Fibroblast of the aortic adventitia (primary cell): ENCODE measurements around the gene CAMK1D. TPM values are rescaled to one million over a fixed set of nuclear protein-coding genes. Genes with fewer than 3 reads are reported as not detected.
A peak's percentile ranks its signal among the peaks of the same experiment; 100 is the strongest.

Experiments
- DNase-seq: peaks from one replicate; pipeline ENCODE4 v3.0.0-alpha.2; 2010; ENCODE audit warnings: low read depth
- H3K4me3 ChIP-seq: 2 replicates; pipeline ENCODE4 v1.5.1; 2011; ENCODE audit warnings: low read depth, mild to moderate bottlenecking, control low read depth, low read length, moderate library complexity
- total RNA-seq: library from RNA; depleted of rRNA; stranded (reverse); fragments of >200 nt; gene quantifications from 2 replicates; pipeline ENCODE4 v1.2.3, GENCODE V29; 2012; ENCODE audit warnings: low replicate concordance
- TF ChIP-seq, protein P1 (sequence below): IDR thresholded peaks from 2 replicates; pipeline ENCODE4 v1.5.1; 2011; ENCODE audit warnings: mild to moderate bottlenecking, low read length, control low read depth, inconsistent platforms; ENCODE audit not compliant: insufficient read depth

Gene CAMK1D
- total RNA-seq, 1 donor: 9.8 TPM

DNA sequence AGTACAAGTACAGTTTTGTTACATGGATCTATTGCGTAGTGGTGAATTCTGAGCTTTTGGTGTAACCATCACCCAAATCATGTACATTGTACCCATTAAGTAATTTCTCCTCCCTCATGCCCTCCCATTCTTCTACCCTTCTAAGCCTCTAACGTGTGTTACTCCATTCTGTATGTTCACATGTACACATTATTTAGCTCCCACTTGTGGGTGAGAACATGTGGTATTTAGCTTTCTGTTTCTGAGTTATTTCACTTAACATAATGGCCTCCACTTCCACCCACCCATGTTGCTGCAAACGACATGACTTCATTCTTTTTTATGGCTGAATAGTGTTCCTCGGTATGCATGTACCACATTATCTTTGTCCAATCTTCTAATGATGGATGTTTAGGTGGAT lies 251.3 kb downstream of the CAMK1D start:
- TF ChIP-seq, protein P1, sequence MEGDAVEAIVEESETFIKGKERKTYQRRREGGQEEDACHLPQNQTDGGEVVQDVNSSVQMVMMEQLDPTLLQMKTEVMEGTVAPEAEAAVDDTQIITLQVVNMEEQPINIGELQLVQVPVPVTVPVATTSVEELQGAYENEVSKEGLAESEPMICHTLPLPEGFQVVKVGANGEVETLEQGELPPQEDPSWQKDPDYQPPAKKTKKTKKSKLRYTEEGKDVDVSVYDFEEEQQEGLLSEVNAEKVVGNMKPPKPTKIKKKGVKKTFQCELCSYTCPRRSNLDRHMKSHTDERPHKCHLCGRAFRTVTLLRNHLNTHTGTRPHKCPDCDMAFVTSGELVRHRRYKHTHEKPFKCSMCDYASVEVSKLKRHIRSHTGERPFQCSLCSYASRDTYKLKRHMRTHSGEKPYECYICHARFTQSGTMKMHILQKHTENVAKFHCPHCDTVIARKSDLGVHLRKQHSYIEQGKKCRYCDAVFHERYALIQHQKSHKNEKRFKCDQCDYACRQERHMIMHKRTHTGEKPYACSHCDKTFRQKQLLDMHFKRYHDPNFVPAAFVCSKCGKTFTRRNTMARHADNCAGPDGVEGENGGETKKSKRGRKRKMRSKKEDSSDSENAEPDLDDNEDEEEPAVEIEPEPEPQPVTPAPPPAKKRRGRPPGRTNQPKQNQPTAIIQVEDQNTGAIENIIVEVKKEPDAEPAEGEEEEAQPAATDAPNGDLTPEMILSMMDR: no peak
- H3K4me3 ChIP-seq: no peak overlapping the region
- no peak for DNase-seq

DNA sequence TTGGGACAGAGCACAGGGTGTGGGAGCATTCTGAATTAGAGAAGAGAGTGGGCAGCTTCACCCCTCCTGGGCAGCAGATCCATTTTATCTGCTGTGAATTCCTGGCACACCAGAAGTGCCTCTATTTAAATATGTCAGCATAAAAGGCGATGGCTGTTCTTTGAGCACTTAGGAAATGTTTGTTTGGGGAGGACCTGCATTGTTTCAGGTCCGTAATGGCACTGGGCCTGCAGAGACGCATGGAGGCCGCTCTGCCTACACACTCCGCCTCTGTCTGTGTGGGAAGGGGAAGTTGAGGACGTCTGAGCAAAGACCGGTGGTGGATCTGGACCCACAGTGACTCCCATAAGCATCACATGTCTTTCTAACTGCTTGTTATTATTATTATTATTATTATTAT lies 253.2 kb downstream of the CAMK1D start:
- TF ChIP-seq, protein P1: no peak
- no peak for DNase-seq
- H3K4me3 ChIP-seq: no peak overlapping the region

DNA sequence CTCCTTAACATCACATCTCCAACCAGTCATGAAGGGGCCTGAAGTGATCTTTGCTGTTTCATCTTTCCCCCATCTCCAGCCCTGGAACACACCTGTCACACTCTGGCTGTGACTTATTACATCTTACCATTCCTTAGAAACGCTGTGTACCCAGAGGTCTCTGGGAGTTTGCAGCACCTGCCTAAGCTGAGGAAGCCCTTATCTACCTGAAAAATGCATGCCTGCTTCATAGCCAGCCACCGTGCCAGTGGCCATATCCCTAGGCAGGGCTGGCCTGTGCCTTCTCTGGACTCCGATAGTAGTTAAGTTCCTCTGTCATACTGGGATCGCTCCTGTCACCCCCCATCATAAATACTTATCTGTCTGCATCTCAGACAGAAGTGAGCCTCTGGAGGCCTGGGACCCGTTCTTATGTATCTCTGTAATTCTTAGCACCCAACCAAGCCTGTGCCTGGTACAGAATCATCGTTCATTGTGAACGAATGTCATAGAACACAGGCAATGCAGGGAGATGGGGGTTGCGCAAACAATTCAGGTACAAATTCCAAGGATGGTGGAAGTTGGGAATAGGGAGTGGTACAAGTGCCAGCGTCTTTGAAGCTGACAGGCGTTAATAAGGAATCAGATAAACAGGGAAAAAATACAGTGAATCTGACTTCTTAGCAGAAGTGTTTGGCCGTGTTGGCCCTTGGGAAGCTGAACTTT lies 254.6 kb downstream of the CAMK1D start:
- TF ChIP-seq, protein P1: no peak
- no peak for DNase-seq
- H3K4me3 ChIP-seq: no peak overlapping the region

DNA sequence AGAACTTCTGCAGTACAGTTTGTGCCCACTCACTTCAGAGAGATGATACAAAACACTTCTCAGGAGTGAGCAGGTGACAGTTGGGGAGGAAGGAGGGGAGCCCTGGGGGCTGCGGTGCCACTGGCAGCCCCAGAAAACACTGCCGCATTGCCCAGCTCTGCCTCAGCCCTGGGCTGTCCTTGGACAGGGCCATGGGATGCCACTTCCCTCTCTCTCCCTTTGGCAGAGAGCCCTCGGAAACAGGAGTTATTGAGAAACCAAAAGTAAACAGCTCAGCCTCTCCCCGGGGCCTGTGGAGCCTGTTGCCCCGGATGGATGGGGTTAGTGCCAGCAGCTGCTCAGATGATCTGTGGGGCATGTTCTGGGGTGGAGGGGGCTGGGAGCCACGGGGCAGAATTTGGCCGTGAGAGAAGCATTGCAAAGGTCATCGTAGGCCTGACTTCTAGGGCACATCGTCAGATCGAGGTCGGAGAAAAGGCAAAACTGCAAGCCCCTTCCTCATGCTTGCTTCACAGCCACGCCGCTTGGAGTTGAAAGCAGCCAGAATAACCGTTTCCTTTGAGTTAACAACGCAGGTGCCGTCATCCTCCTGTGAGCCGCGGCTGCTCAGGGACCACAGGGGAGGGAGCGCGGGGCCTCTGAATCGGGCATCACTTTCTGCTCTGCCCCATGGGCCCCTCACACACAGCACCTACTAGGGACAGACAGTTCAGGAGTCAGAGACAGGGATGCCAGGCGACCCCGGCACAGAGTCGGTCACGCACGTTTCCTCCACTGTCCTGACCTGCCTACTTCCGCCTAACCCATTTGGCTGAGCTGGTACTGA lies 256.4 kb downstream of the CAMK1D start:
- DNase-seq: peak; percentile 27
- TF ChIP-seq, protein P1: no peak
- no peak overlapping the region for H3K4me3 ChIP-seq

DNA sequence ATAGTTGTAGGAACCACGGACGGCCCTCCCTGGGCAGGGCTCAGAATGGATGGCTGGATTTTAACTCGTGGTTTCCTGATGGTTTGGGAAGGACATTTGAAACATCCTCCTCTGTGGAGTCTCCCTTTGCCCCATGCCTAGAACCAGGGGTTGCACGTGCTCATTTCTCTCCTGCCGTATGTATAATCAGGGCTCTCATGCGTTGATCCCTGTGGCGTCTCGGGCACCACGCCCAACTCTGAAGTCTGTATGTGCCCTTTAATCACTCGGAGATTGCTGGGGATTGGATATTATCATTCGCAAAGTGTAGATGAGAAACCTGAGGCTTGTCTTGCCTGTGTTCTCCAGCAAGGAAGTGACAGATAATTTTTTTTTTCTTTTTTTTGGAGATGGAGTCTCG lies 257.1 kb downstream of the CAMK1D start:
- no peak overlapping the region for H3K4me3 ChIP-seq
- no peak for DNase-seq
- TF ChIP-seq, protein P1: no peak

DNA sequence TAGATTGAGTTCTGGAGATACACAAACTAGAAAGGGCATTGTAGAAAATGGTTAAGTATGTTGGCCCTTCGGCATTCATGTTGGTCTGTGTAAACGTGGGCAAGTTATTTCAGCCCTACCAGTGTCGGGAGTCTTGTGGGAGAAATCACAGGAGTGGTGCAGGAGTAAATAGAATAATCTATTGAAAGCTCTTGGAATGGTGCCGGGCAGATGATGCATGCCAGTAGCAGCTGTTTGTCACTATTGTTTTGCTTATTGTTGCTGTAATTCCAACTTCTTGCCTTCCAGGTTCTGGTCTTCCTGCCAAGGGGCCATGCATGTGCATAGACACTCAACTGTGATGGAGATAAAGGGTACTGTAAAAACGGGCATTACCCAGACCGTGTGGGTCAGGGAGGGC lies 259.4 kb downstream of the CAMK1D start:
- DNase-seq: no peak
- no peak overlapping the region for H3K4me3 ChIP-seq

More for the DNA sequence above, 259.4 kb downstream of the CAMK1D start:
- TF ChIP-seq, protein P1: no peak
